Ectodermal cell (in vitro differentiated cells): Measurements from ENCODE around the gene CD7.

Experiments
- H3K27ac ChIP-seq: 2 replicates; pipeline ENCODE4 v1.7.0; 2013; ENCODE audit warnings: mild to moderate bottlenecking, low read depth, low read length; ENCODE audit not compliant: insufficient read depth, poor library complexity, severe bottlenecking
- H3K27me3 ChIP-seq: 2 replicates; pipeline ENCODE4 v1.7.0; 2013; ENCODE audit warnings: mild to moderate bottlenecking, low read length; ENCODE audit not compliant: insufficient read depth, control insufficient read depth, poor library complexity, severe bottlenecking
- H3K36me3 ChIP-seq: one replicate; pipeline ENCODE4 v1.7.0; 2013; ENCODE audit warnings: low read length; ENCODE audit not compliant: control insufficient read depth, insufficient read depth
- H3K4me1 ChIP-seq: one replicate; pipeline ENCODE4 v1.7.0; 2013; ENCODE audit warnings: low read length; ENCODE audit not compliant: control insufficient read depth, insufficient read depth
- H3K4me3 ChIP-seq: 2 replicates; pipeline ENCODE4 v1.7.0; 2013; ENCODE audit warnings: low read depth, low read length, control low read depth; ENCODE audit not compliant: insufficient read depth
- H3K9me3 ChIP-seq: 2 replicates; pipeline ENCODE4 v1.7.0; 2013; ENCODE audit warnings: mild to moderate bottlenecking, low read length, moderate library complexity; ENCODE audit not compliant: control insufficient read depth
- WGBS, 2 experiments: methylation state at CpG; one replicate each; pipeline ENCODE4 v1.1.7; 2013; ENCODE audit warnings: missing lambda C conversion rate in 2 of 2; 5-methylcytosine and 5-hydroxymethylcytosine counted together

Gene CD7

DNA sequence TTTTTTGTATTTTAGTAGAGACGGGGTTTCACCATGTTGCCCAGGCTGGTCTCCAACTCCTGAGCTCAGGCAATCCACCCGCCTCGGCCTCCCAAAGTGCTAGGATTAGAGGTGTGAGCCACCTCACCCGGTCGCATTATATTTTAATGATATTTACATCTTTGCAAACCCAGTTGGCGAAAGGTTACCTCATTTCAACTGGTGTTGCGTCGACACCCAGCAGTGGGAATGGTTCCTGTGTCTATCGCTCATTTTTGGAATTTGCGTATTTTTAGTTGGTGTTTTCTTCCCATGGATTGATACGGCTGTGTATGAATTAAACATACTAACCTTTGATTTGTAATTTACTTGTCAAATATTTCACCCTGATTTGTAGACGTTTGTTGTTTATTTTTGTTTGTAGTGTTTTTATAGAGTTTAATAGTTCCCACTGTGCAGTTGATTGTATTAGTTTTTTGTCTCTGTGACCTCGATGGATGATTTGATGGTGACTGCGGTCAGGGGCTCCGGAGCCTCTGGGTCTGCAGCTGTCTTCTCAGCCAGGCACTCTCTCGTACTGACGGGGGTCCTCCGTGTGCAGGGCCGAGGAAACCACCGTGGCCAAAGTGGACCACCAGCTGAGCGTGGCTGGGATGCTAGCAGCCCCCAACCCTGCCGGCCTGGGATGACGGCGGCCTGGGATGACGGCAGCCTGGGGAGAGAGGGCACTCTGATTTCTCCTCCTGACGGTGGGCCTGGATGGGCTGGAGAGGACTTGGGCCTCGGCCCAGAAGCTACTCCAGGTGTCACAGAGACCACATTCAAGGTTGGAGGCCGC lies 4.0 kb downstream of the CD7 start:
- Histone ChIP-seq H3K36me3 (no peaks in the 10 kb centered on the region), H3K27me3 (no peaks in the 10 kb centered on the region), H3K9me3 (no peaks in the 10 kb centered on the region), H3K27ac (no peak overlapping the region), H3K4me3 (no peak overlapping the region), H3K4me1 (peaks cover 11% of the 10 kb centered on the region)
- WGBS, 2 experiments: 90 to 91% methylated on average over 28 of the region's 28 CpGs

DNA sequence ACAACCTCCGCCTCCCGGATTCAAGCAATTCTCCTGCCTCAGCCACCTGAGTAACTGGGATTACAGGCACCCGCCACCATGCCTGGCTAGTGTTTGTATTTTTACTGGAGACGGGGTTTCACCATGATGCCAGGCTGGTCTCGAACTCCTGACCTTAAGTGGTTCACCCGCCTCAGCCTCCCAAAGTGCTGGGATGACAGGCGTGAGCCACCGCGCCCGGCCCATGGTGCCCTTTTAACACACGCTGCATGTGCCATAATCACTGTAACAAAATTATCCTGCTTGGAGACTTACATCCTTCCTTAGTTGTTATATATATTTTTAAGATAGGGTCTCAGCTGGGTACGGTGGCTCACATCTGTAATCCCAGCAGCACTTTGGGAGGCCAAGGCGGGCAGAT lies 5.4 kb downstream of the CD7 start:
- Histone ChIP-seq H3K4me1 (peaks cover 11% of the 10 kb centered on the region), H3K4me3 (no peak overlapping the region), H3K9me3 (no peaks in the 10 kb centered on the region), H3K27ac (no peak overlapping the region), H3K36me3 (no peaks in the 10 kb centered on the region), H3K27me3 (no peaks in the 10 kb centered on the region)
- WGBS, 2 experiments: 94 to 96% methylated on average over 13 of the region's 13 CpGs

DNA sequence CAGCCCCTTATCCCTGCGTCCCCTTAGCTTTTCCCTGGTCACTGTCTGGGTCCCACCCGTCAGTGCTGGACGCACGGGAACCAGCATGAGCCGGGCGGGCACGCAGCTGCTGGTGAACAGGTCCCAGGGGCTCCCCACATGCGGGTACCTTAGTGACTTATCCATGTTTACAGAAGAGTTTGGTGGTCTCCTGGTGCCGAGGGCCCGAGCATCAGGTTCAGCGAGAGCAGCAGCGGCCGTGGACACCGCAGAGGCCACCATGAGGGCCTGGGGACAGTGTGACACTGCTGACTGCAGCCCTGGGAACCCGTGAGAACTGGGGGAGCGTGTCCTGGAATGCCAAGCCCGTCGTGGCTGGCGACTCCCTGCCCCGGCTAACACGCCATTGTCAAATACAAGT lies 6.5 kb downstream of the CD7 start:
- Histone ChIP-seq H3K4me3 (no peak overlapping the region), H3K4me1 (peaks cover 5% of the 10 kb centered on the region), H3K36me3 (no peaks in the 10 kb centered on the region), H3K27me3 (no peaks in the 10 kb centered on the region), H3K9me3 (no peaks in the 10 kb centered on the region), H3K27ac (no peak overlapping the region)
- 90 to 92% methylated on average over 21 of the region's 21 CpGs for WGBS, 2 experiments

DNA sequence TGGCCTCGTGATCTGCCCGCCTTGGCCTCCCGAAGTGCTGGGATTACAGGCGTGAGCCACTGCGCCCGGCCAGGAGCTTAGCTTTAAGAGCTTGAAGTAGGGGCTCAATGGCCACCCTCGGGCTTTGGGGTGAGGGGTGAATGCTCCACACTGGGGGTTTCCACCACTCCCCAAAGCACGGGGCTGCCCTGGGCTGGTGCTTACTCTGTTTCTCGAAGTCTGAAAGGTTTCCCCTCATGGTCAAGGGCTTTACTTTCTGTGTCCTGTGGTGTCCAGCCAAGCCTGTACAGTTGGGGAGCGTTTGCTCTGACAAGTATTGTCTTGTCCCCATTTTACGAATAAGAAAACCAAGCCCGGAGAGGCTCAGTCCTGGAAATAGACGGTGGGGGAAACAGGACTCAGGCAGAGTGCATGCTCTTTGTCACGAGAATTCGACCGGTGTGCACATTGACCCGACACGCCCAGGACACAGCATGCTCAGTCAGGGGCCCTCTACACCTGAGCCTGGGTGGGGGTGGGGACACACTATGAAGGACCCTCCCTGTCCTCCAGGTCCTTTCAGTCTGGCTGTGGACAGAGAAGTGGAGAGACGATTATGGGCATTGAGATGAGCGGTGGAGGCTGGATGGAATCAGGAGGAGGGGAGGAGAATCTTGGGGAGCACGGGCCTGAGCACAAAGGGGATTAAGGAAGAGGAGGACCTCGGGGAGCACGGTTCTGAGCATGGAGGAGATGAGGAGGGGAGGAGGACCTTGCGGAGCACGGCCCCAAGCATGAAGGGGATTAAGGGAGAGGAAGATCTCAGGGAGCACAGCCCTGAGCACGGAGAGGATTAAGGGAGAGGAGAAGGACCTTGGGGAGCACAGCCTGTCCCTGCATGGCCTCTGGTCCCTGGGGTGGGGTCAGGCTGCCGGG lies 7.5 kb downstream of the CD7 start:
- no peak overlapping the region for H3K27ac ChIP-seq
- H3K27me3 ChIP-seq: no peaks in the 10 kb centered on the region
- no peaks in the 10 kb centered on the region for H3K36me3 ChIP-seq
- H3K9me3 ChIP-seq: no peaks in the 10 kb centered on the region
- H3K4me1 ChIP-seq: peaks cover 8% of the 10 kb centered on the region
- H3K4me3 ChIP-seq: no peak overlapping the region
- WGBS, 2 experiments: 92 to 93% methylated on average over 27 of the region's 27 CpGs

DNA sequence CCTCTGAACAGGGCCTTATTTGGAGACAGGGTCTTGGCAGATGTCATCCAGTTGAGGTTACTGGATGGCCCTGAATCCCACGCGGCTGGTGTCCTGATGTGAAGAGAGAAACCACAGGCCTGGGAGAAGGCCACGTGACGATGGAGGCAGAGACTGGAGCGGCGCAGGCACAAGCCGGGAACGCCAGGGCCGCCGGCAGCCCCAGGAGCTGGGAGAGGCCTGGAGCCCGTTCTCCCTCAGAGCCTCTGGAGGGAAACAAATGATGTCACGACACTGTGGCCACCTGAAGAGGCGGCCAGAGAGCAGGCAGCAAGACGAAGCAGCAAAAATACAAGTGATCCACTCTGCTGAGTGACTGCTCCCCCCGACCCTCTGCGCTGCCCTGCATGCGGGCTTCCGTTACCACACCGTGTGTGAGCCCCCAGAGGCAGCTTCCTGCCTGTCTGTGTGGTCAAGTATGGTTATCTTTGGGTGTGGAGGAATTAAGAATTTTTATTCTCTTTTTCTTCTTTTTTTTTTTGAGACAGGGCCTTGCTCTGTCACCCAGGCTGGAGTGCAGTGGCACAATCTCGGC lies 11.6 kb downstream of the CD7 start:
- Histone ChIP-seq H3K4me3 (no peak overlapping the region), H3K27me3 (no peaks in the 10 kb centered on the region), H3K4me1 (peaks cover 20% of the 10 kb centered on the region), H3K36me3 (no peaks in the 10 kb centered on the region), H3K9me3 (no peaks in the 10 kb centered on the region), H3K27ac (no peak overlapping the region)
- WGBS, 2 experiments: 92 to 93% methylated on average over 20 of the region's 20 CpGs

DNA sequence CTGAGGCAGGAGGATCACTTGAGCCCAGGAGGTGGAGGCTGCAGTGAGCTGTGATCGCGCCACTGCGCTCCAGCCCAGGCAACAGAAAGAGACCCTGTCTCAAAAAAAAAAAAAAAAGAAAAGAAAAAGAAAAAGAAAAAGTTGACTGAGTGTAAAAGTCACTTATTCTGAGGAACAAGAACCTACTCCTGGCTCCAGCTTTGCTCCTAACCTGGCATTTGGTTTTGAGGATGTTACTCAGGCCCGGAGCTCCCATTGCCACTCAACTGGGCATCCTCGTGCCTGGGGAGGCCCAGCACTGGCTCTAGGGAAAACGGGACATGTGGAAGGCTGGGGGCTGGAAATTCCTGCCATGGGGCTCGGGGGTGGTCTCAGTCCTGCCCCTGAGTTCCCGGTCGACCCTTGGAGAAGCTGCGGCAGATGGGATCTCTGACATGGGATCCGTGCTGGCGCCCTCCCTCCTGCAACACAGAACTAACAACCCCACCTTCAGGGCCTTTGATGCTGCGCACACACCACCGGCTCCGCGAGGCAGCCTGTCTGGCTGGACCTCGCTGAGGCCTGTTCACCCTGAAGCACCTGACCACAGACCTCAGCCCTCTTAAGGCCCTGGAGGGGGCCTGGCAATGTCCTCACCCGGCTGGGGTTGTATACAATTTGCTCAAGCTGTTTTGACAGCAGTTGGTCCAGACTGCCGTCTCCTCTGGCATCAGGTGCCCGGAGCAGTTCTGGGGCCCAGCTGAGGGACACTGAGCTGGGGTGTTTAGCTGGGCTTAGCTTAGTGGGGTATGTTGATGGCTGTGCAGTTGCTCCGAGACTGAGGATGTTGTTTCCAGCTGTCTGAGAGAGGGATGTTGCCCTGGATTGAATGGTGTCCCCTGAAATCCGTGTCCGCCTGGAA lies 12.3 kb downstream of the CD7 start:
- no peak overlapping the region for H3K4me3 ChIP-seq
- no peaks in the 10 kb centered on the region for H3K27me3 ChIP-seq
- peaks cover 20% of the 10 kb centered on the region for H3K4me1 ChIP-seq
- H3K36me3 ChIP-seq: no peaks in the 10 kb centered on the region
- H3K27ac ChIP-seq: no peak overlapping the region
- no peaks in the 10 kb centered on the region for H3K9me3 ChIP-seq
- WGBS, 2 experiments: 89 to 91% methylated on average over 23 of the region's 23 CpGs

DNA sequence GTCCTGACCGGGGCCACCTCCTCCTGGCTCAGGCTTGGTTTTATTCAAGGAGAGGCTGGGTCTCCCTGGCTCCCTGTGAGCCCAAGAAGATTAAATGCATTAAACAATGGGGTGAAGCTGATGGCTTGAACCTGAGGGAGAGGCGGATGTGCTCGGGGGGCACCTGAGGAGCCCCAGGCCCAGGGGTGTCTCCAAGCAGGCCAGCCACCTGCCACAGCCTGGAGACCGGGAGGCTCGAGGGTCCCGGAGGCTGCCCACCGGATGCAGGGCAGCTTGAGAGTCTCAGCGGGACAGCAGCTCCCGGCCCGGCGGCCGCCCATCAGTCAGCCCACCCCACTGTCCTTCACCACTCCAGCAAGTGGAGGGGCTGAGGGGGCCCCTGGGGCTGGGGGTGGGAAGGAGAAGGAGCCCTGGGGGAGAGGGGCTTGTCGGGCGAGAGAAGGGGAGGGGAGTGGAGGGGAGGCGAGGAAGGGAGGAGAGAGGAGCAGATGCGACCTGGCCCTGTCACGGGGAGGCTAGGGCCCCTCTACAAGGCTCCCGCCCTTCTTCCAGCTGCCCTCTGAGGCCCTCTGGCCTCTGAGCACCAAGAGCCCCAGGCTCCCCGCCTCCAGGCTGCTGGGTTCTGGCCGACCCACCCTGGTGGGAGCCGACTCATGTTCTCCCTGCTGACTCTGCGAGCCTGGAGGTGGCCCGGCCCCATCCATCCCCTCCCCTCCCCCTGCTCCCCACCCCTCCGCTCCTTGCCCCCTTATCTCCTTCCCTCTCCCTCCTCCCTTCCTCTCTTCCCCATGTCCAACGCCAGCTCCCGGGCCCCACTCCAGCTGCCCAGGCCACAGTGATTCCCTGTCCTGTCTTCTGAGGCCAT lies 13.2 kb downstream of the CD7 start:
- 78 to 79% methylated on average over 26 of the region's 26 CpGs for WGBS, 2 experiments
- H3K27ac ChIP-seq: no peak overlapping the region
- H3K36me3 ChIP-seq: no peaks in the 10 kb centered on the region
- no peaks in the 10 kb centered on the region for H3K9me3 ChIP-seq
- no peak overlapping the region for H3K4me3 ChIP-seq
- H3K4me1 ChIP-seq: peaks cover 20% of the 10 kb centered on the region
- no peaks in the 10 kb centered on the region for H3K27me3 ChIP-seq

DNA sequence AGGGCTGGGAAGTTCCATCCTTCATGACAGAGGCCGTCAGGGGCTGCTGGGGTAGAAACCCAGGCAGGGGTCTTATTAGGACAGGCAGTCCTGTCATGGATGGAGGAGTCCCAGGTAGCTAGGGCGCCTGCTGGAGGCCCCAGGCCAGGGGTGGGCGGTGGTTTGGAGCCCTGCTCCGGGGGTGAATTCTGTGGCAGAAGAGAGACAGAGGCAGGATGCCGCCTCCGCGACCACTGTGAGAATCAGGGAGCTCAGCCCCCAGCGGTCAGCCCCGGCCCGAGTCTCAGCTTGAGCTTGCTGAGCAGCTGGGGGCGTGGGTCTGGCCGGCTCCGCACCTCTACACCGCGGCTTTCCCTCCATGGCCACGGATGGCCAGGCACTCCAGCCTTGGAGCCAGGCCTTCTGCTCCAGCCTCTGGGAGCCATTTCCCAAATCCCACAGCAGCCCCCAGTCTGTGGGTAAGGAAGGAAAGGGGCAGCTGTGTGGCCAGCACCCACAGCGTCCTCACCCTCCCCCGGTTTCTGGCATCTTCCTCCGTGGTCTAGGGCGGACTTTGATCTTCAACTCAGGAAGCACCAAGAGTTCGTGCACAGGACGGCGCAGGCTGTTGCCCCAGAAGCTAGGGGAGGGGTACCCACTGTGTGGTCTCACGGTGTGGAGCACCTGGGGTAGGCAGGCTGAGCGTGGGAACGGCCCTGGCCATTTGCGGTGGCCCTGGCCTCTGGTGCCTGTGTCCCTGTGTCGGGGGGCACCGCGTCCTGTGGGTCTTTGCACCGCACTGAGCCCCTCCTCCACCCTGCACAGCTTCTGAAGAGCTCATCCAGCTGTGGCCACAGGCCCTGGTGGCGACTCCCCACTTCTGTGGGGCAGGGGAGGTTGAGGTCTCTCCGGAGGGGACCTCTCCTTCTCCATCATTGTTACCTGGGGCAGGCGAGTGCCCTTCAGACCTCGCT lies 14.1 kb downstream of the CD7 start:
- peaks cover 20% of the 10 kb centered on the region for H3K4me1 ChIP-seq
- no peaks in the 10 kb centered on the region for H3K27me3 ChIP-seq
- no peaks in the 10 kb centered on the region for H3K9me3 ChIP-seq
- no peak overlapping the region for H3K27ac ChIP-seq
- 90% methylated on average over 35 of the region's 35 CpGs for whole genome bisulfite sequencing, 2 experiments
- no peaks in the 10 kb centered on the region for H3K36me3 ChIP-seq
- H3K4me3 ChIP-seq: no peak overlapping the region
